Endothelial cell (in vitro differentiated cells): ENCODE measurements around the gene PCSK5. TPM values are rescaled to one million over a fixed set of nuclear protein-coding genes. Genes with fewer than 3 reads are reported as not detected.
"Not testable (repeated sequence)": the region's sequence is repeated elsewhere in the genome, so short reads cannot be mapped to it uniquely, and the experiment has no call there.

Source experiments
- DNase-seq: peaks from one replicate; pipeline ENCODE4 v3.0.0; 2021; ENCODE audit warnings: low spot score
- H3K27ac Mint-ChIP-seq: one replicate; pipeline ENCODE4 v1.8.0; 2021; ENCODE audit warnings: mixed read lengths, inconsistent platforms; ENCODE audit not compliant: unreplicated experiment
- H3K27me3 Mint-ChIP-seq: one replicate; pipeline ENCODE4 v1.8.0; 2021; ENCODE audit warnings: mild to moderate bottlenecking, moderate library complexity, mixed read lengths, inconsistent platforms; ENCODE audit not compliant: unreplicated experiment
- H3K36me3 Mint-ChIP-seq: one replicate; pipeline ENCODE4 v1.8.0; 2021; ENCODE audit warnings: mild to moderate bottlenecking, low read depth, mixed read lengths, inconsistent platforms; ENCODE audit not compliant: unreplicated experiment
- H3K4me1 Mint-ChIP-seq: one replicate; pipeline ENCODE4 v1.8.0; 2021; ENCODE audit warnings: mild to moderate bottlenecking, mixed read lengths, inconsistent platforms; ENCODE audit not compliant: unreplicated experiment
- H3K4me3 Mint-ChIP-seq: one replicate; pipeline ENCODE4 v1.8.0; 2021; ENCODE audit warnings: mild to moderate bottlenecking, mixed read lengths, inconsistent platforms; ENCODE audit not compliant: unreplicated experiment
- H3K9me3 Mint-ChIP-seq: one replicate; pipeline ENCODE4 v1.8.0; 2021; ENCODE audit warnings: mixed read lengths, inconsistent platforms; ENCODE audit not compliant: unreplicated experiment
- CTCF ChIP-seq: fragments of 200-600 bp; sonication (generic); IDR thresholded peaks from one replicate; pipeline ENCODE4 v1.5.0; 2021; ENCODE audit warnings: antibody characterized with exemption; ENCODE audit not compliant: unreplicated experiment
- total RNA-seq: library from RNA; stranded (reverse); fragmentation: NEBNext Ultra II Directional; extraction: Animal tissue kit (Norgen Biotek cat#: 25700); gene quantifications from one replicate; pipeline ENCODE4 v1.2.1, GENCODE V29; 2021; ENCODE audit not compliant: unreplicated experiment

The PCSK5 gene
- total RNA-seq, 1 donor from 2014 or later, result 3.1 TPM

- Mint-ChIP-seq H3K4me3 (no peak overlapping the region), H3K36me3 (no peaks in the 10 kb centered on the region), H3K27ac (no peak overlapping the region), H3K9me3 (no peaks in the 10 kb centered on the region), H3K4me1 (peaks cover 8% of the 10 kb centered on the region), H3K27me3 (peaks cover 4% of the 10 kb centered on the region)
- no peak for DNase-seq
- TF ChIP-seq CTCF, result no peak
These were observed 430.8 kb downstream of the PCSK5 start for GRCh38 chr9:76321195-76321828.

- Mint-ChIP-seq H3K27me3 (peaks cover 4% of the 10 kb centered on the region), H3K36me3 (no peaks in the 10 kb centered on the region), H3K9me3 (no peaks in the 10 kb centered on the region), H3K27ac (no peak overlapping the region), H3K4me1 (peaks cover 8% of the 10 kb centered on the region), H3K4me3 (no peak overlapping the region)
- TF ChIP-seq CTCF, result no peak
- no peak for DNase-seq
These were observed 432.3 kb downstream of the PCSK5 start for GRCh38 chr9:76322810-76323209.

- DNase-seq, result no peak
- no peak overlapping the region for H3K4me3 Mint-ChIP-seq
- H3K4me1 Mint-ChIP-seq, result peaks cover 8% of the 10 kb centered on the region
- H3K27ac Mint-ChIP-seq, result no peak overlapping the region
- TF ChIP-seq CTCF, result no peak
- peaks cover 5% of the 10 kb centered on the region for H3K27me3 Mint-ChIP-seq
- no peaks in the 10 kb centered on the region for H3K36me3 Mint-ChIP-seq
- H3K9me3 Mint-ChIP-seq, result no peaks in the 10 kb centered on the region
These were observed 433.0 kb downstream of the PCSK5 start for GRCh38 chr9:76323490-76323889.

GRCh38 chr9:76324030-76324429 lies 433.6 kb downstream of the PCSK5 start:
- DNase-seq, H3K4me3 Mint-ChIP-seq, H3K36me3 Mint-ChIP-seq, H3K27ac Mint-ChIP-seq, H3K4me1 Mint-ChIP-seq, H3K9me3 Mint-ChIP-seq, H3K27me3 Mint-ChIP-seq: not testable (repeated sequence)

- H3K27me3 Mint-ChIP-seq, result peaks cover 2% of the 10 kb centered on the region
- H3K4me1 Mint-ChIP-seq, result no peaks in the 10 kb centered on the region
- DNase-seq, result no peak
- no peak overlapping the region for H3K4me3 Mint-ChIP-seq
- no peaks in the 10 kb centered on the region for H3K36me3 Mint-ChIP-seq
- TF ChIP-seq CTCF, result no peak
- H3K9me3 Mint-ChIP-seq, result no peaks in the 10 kb centered on the region
- no peak overlapping the region for H3K27ac Mint-ChIP-seq
These were observed 439.6 kb downstream of the PCSK5 start for GRCh38 chr9:76330034-76330433.
